Uterus (tissue), 2 donors: Measurements from ENCODE around the gene CDCP2.

Source experiments
- POLR2A ChIP-seq, 2 donors: fragments of 450-650 bp; IDR thresholded peaks; one replicate each; pipeline ENCODE4 v1.6.1; 2016; ENCODE audit warnings: antibody characterized with exemption in 2 of 2, mild to moderate bottlenecking in 1 of 2, moderate library complexity in 1 of 2
- TF ChIP-seq, protein P1 (sequence below), 4 experiments: fragments of 200-600 bp in 2 of 4; fragments of 450-650 bp in 2 of 4; sonication (generic) in 2 of 4; IDR thresholded peaks; one replicate each; pipeline ENCODE4 v1.5.1; 2016 to 2019; ENCODE audit warnings: antibody characterized with exemption in 4 of 4, mild to moderate bottlenecking in 2 of 4, moderate library complexity in 1 of 4

DNA sequence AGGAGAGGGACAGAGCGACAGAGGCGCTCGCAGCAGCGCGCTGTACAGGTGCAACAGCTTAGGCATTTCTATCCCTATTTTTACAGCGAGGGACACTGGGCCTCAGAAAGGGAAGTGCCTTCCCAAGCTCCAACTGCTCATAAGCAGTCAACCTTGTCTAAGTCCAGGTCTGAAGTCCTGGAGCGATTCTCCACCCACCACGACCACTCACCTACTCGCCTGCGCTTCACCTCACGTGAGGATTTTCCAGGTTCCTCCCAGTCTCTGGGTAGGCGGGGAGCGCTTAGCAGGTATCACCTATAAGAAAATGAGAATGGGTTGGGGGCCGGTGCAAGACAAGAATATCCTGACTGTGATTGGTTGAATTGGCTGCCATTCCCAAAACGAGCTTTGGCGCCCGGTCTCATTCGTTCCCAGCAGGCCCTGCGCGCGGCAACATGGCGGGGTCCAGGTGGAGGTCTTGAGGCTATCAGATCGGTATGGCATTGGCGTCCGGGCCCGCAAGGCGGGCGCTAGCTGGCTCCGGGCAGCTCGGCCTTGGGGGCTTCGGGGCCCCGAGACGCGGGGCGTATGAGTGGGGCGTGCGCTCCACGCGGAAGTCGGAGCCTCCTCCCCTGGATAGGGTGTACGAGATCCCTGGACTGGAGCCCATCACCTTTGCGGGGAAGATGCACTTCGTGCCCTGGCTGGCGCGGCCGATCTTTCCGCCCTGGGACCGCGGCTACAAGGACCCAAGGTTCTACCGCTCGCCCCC, 47.1 kb upstream of the CDCP2 start, which contains the start of the genes CYB5RL and MRPL37:
- TF ChIP-seq, protein P1, sequence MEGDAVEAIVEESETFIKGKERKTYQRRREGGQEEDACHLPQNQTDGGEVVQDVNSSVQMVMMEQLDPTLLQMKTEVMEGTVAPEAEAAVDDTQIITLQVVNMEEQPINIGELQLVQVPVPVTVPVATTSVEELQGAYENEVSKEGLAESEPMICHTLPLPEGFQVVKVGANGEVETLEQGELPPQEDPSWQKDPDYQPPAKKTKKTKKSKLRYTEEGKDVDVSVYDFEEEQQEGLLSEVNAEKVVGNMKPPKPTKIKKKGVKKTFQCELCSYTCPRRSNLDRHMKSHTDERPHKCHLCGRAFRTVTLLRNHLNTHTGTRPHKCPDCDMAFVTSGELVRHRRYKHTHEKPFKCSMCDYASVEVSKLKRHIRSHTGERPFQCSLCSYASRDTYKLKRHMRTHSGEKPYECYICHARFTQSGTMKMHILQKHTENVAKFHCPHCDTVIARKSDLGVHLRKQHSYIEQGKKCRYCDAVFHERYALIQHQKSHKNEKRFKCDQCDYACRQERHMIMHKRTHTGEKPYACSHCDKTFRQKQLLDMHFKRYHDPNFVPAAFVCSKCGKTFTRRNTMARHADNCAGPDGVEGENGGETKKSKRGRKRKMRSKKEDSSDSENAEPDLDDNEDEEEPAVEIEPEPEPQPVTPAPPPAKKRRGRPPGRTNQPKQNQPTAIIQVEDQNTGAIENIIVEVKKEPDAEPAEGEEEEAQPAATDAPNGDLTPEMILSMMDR (IDR thresholded peaks at IDR 0.05) = no peak
- TF ChIP-seq POLR2A (IDR thresholded peaks at IDR 0.05) = peak in 1 of 2 donors; percentile 48
